NT2/D1 (cell line): ENCODE data around the gene ASB6.
A peak's percentile ranks its signal among the peaks of the same experiment; 100 is the strongest.
"Not testable (repeated sequence)": the region's sequence is repeated elsewhere in the genome, so short reads cannot be mapped to it uniquely, and the experiment has no call there.

Source experiments
- DNase-seq: peaks from one replicate; pipeline ENCODE4 v3.0.0-alpha.2; 2011; ENCODE audit warnings: low read depth, low spot score
- H3K27me3 ChIP-seq: 2 replicates; pipeline ENCODE4 v1.6.0; 2011; ENCODE audit warnings: mild to moderate bottlenecking; ENCODE audit not compliant: insufficient read length, insufficient read depth
- H3K36me3 ChIP-seq: 2 replicates; pipeline ENCODE4 v1.6.1; 2011; ENCODE audit warnings: mild to moderate bottlenecking, low read length, mixed read lengths; ENCODE audit not compliant: insufficient read depth, insufficient read length
- H3K4me1 ChIP-seq: 2 replicates; pipeline ENCODE4 v1.5.1; 2011; ENCODE audit not compliant: insufficient read depth, insufficient read length
- H3K4me3 ChIP-seq: 2 replicates; pipeline ENCODE4 v1.5.1; 2011; ENCODE audit warnings: low read depth; ENCODE audit not compliant: insufficient read length
- H3K9ac ChIP-seq: 2 replicates; pipeline ENCODE4 v1.6.0; 2011; ENCODE audit warnings: low read depth; ENCODE audit not compliant: insufficient read length
- H3K9me3 ChIP-seq: 2 replicates; pipeline ENCODE4 v1.5.1; 2011; ENCODE audit warnings: mild to moderate bottlenecking, low read length; ENCODE audit not compliant: insufficient read depth
- SUZ12 ChIP-seq: IDR thresholded peaks from 2 replicates; pipeline ENCODE4 v1.6.1; 2011; ENCODE audit not compliant: insufficient read length, insufficient read depth; ENCODE audit errors: extremely low read depth
- YY1 ChIP-seq: IDR thresholded peaks from 2 replicates; pipeline ENCODE4 v1.6.1; 2011; ENCODE audit not compliant: insufficient read length, insufficient read depth
- ZNF274 ChIP-seq: IDR thresholded peaks from 2 replicates; pipeline ENCODE4 v1.6.1; 2011; ENCODE audit warnings: mild to moderate bottlenecking, low read depth, low read length

ASB6 gene

DNA sequence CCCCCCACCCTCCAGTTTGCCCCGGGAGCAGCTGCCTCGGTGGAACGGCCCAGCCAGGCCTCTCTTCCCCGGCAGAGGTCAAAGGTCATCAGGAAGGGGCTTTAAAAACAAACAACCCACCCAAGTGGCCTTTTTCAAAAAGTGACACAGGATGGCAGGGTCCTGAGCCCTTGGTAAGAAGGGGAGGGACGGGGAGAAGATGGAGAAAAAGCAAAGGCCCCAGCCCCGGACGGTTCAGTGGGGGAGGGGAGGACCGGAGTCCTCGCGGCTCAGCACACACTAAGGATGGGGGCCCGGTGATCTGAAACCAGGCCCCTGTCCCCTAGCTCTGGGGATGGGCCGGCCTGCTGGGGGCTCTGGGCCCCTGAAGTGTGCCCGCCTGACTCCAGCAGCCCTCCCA is 24.6 kb upstream of the ASB6 start:
- peak overlapping the region; percentile 62 for H3K4me3 ChIP-seq
- TF ChIP-seq SUZ12 (no peak), YY1 (no peak), ZNF274 (no peak)
- no peak for DNase-seq
- peak overlapping the region; percentile 84 for H3K9ac ChIP-seq
- no peaks in the 10 kb centered on the region for H3K9me3 ChIP-seq
- no peaks in the 10 kb centered on the region for H3K36me3 ChIP-seq
- peaks cover 24% of the 10 kb centered on the region for H3K4me1 ChIP-seq
- peaks cover 4% of the 10 kb centered on the region for H3K27me3 ChIP-seq

DNA sequence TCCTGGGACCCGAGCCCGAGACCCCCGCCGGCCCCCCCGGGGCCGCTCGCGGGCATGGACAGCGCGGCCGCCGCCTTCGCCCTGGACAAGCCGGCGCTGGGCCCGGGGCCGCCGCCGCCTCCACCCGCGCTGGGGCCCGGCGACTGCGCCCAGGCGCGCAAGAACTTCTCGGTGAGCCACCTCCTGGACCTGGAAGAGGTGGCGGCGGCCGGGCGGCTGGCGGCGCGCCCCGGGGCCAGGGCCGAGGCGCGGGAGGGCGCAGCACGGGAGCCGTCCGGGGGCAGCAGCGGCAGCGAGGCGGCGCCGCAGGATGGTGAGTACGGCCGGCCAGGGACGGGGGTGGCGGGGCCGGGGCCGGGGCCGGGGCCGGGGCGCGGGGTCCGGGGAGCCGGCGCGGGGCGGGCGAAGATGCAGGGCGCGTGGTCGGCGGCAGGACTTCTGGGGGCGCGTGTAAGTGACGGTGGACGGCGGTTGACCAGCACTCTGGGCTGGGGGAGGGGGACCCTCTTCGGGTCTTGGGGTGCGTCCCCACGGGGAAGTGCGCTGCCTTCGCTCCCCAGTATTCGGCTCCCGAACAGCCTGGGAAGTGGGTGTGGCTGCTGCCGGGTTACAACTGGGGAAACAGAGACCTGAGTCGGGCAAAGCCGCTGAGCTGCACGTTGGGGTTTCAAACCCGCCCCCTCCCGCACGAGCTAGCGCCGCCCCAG is 24.0 kb upstream of the ASB6 start:
- peak overlapping the region; percentile 62 for H3K4me3 ChIP-seq
- peaks cover 24% of the 10 kb centered on the region for H3K4me1 ChIP-seq
- no peaks in the 10 kb centered on the region for H3K9me3 ChIP-seq
- no peaks in the 10 kb centered on the region for H3K36me3 ChIP-seq
- H3K9ac ChIP-seq: peak overlapping the region; percentile 84
- H3K27me3 ChIP-seq: peaks cover 4% of the 10 kb centered on the region
- TF ChIP-seq YY1 (no peak), SUZ12 (no peak)
- no peak for DNase-seq

- Histone ChIP-seq H3K36me3 (no peaks in the 10 kb centered on the region), H3K4me3 (peak within 1 kb of the TSS; percentile 62), H3K4me1 (peaks cover 24% of the 10 kb centered on the region), H3K9me3 (no peaks in the 10 kb centered on the region), H3K27me3 (peaks cover 4% of the 10 kb centered on the region), H3K9ac (peak within 1 kb of the TSS; percentile 84)
- TF ChIP-seq YY1 (no peak), SUZ12 (no peak), ZNF274 (no peak)
- DNase-seq: peak; percentile 33
Measured at GRCh38 chr9:129665389-129665775, 23.4 kb upstream of the ASB6 start, which contains the start of gene PRRX2. Gene PRRX2 (plus strand): TSS chr9:129665647. CDS start chr9:129665868, 221 bp downstream.

GRCh38 chr9:129664746-129665388 is 22.9 kb upstream of the ASB6 start:
- H3K9me3 ChIP-seq: no peaks in the 10 kb centered on the region
- DNase-seq: no peak
- H3K9ac ChIP-seq: peak overlapping the region; percentile 70
- H3K4me3 ChIP-seq: peak overlapping the region; percentile 51
- TF ChIP-seq SUZ12 (no peak), YY1 (no peak), ZNF274 (no peak)
- H3K27me3 ChIP-seq: peaks cover 4% of the 10 kb centered on the region
- peaks cover 24% of the 10 kb centered on the region for H3K4me1 ChIP-seq
- no peaks in the 10 kb centered on the region for H3K36me3 ChIP-seq

DNA sequence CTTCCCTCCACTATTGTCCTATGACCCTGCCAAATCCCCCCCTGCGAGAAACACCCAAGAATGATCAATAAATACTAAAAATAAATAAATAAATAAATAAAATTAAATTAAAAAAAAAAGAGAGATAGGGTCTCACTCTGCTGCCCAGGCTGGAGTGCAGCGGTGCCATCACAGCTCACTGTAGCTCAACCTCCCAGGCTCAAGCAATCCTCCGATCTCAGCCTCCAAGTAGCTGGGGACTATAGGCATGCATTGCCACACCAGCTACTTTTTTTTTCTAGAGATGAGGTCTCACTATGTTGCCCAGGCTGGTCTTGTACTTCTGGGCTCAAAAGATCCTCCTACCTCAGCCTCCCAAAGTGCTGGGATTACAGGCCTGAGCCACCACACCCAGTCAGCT is 20.3 kb upstream of the ASB6 start:
- not testable (repeated sequence) for H3K27me3 ChIP-seq, H3K36me3 ChIP-seq, DNase-seq, H3K9ac ChIP-seq, H3K9me3 ChIP-seq, H3K4me3 ChIP-seq, H3K4me1 ChIP-seq

DNA sequence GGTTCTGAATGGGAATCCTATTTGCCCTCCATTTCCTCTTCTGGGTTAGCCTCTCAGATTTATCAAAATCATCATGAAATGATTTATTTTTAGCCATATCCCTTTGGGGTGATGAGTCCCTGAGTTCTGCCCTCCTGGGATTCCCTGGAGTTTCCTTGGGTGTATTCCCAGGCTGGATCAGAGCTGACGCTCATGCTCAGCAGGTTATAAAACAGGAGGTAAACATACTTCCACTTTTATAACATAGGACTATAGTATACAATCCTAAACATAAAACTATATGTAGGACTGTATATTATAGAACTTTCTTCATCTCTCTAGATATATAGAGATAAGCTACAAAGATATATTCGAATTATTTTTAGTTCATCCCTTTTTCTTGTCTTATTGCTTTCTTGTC is 19.1 kb upstream of the ASB6 start:
- no peaks in the 10 kb centered on the region for H3K36me3 ChIP-seq
- H3K9me3 ChIP-seq: no peaks in the 10 kb centered on the region
- TF ChIP-seq SUZ12: no peak
- TF ChIP-seq YY1: no peak
- TF ChIP-seq ZNF274: no peak
- DNase-seq: no peak
- peaks cover 4% of the 10 kb centered on the region for H3K27me3 ChIP-seq
- H3K9ac ChIP-seq: no peak overlapping the region
- H3K4me1 ChIP-seq: peaks cover 7% of the 10 kb centered on the region
- no peak overlapping the region for H3K4me3 ChIP-seq

DNA sequence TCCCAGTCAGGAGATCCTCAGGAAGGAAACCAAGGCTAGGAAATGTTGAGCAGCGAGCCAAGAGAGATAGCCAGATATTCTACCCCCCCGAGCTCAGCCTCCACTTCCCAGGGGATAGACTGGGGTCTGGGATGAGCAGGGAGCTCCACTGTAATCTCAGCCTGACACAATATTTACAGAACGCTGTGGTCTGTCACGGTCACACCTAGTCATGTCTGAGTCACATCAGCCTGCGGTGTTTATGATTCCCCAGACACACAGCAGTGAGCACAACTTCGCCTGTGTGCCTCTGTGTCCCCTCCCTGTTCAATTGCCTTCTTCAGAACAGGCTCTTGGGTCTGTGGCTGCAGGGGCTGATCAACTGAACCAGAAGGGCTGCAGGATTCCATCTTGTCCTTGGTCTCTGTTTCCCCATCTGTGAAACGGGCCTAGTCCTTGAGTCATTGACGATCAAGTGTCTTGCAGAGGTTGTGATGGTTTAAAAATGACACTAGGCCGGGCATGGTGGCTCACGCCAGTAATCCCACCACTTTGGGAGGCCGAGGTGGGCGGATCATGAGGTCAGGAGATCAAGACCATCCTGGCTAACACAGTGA is 14.9 kb upstream of the ASB6 start:
- no peak for TF ChIP-seq YY1
- TF ChIP-seq SUZ12: no peak
- TF ChIP-seq ZNF274: no peak
- Histone ChIP-seq H3K36me3 (no peaks in the 10 kb centered on the region), H3K9ac (no peak overlapping the region), H3K27me3 (no peaks in the 10 kb centered on the region), H3K9me3 (no peaks in the 10 kb centered on the region), H3K4me3 (no peak overlapping the region), H3K4me1 (peaks cover 2% of the 10 kb centered on the region)
- no peak for DNase-seq

GRCh38 chr9:129655696-129656095 is 13.7 kb upstream of the ASB6 start:
- Histone ChIP-seq H3K4me3 (no peak overlapping the region), H3K27me3 (no peaks in the 10 kb centered on the region), H3K4me1 (peaks cover 2% of the 10 kb centered on the region), H3K9me3 (no peaks in the 10 kb centered on the region), H3K9ac (no peak overlapping the region), H3K36me3 (no peaks in the 10 kb centered on the region)
- no peak for DNase-seq
- TF ChIP-seq SUZ12: no peak
- TF ChIP-seq ZNF274: no peak
- TF ChIP-seq YY1: no peak
